Prostate gland (tissue), 2 donors: ENCODE results near the gene LRBA. TPM values are rescaled to one million over a fixed set of nuclear protein-coding genes. Genes with fewer than 3 reads are reported as not detected.

ENCODE experiments used
- DNase-seq: peaks from one replicate; pipeline ENCODE4 v3.0.0-alpha.2; 2019; ENCODE audit warnings: low spot score
- H3K27ac ChIP-seq, 2 donors: fragments of 200-600 bp; sonication (generic); 2 replicates each; pipeline ENCODE4 v1.5.1; 2017 to 2019
- H3K27me3 ChIP-seq: fragments of 200-600 bp; sonication (generic); replicated peaks from 2 replicates; pipeline ENCODE4 v1.5.1; 2019; ENCODE audit not compliant: insufficient read depth
- H3K36me3 ChIP-seq, 2 donors: fragments of 200-600 bp; sonication (generic); 1 replicate in 1 of 2; 2 replicates in 1 of 2; pipeline versions ENCODE4 v1.5.1 to v1.8.1; 2017 to 2019
- H3K4me1 ChIP-seq: fragments of 200-600 bp; sonication (generic); replicated peaks from 2 replicates; pipeline ENCODE4 v1.5.1; 2019
- H3K4me3 ChIP-seq, 2 donors: fragments of 200-600 bp; sonication (generic); 2 replicates each; pipeline ENCODE4 v1.5.1; 2017 to 2019
- H3K9me3 ChIP-seq: fragments of 200-600 bp; sonication (generic); 2 replicates; pipeline ENCODE4 v1.5.1; 2017
- POLR2A ChIP-seq: fragments of 450-650 bp; IDR thresholded peaks from one replicate; pipeline ENCODE4 v1.6.1; 2016; ENCODE audit warnings: antibody characterized with exemption, mild to moderate bottlenecking
- POLR2AphosphoS5 ChIP-seq: sonication (generic); formaldehyde crosslinking; IDR thresholded peaks from one replicate; pipeline ENCODE4 v1.6.1; 2017; ENCODE audit warnings: antibody characterized with exemption
- WGBS: methylation state at CpG from one replicate; pipeline ENCODE4 v1.1.5; 2018; 5-methylcytosine and 5-hydroxymethylcytosine counted together
- intact Hi-C: fragments of 100-400 bp; cut with DNase I; formaldehyde crosslinking; loops from one replicate; pipeline ENCODE4 v1.14.2; 2022
- total RNA-seq, 2 donors: library from RNA; depleted of rRNA; stranded (reverse); fragments of >200 nt; gene quantifications; one replicate each; pipeline ENCODE4 v1.1.0, GENCODE V29; 2016
- TF ChIP-seq, protein P1 (sequence below), 4 experiments: fragments of 200-600 bp in 2 of 4; fragments of 450-650 bp in 2 of 4; sonication (generic) in 2 of 4; IDR thresholded peaks; 1 replicate in 3 of 4; 2 replicates in 1 of 4; pipeline ENCODE4 v1.5.1; 2016 to 2019; ENCODE audit warnings: antibody characterized with exemption in 4 of 4, mild to moderate bottlenecking in 2 of 4, moderate library complexity in 2 of 4

LRBA gene
- total RNA-seq, 2 donors from 2014 or later: 69.8 to 79.8 TPM

DNA sequence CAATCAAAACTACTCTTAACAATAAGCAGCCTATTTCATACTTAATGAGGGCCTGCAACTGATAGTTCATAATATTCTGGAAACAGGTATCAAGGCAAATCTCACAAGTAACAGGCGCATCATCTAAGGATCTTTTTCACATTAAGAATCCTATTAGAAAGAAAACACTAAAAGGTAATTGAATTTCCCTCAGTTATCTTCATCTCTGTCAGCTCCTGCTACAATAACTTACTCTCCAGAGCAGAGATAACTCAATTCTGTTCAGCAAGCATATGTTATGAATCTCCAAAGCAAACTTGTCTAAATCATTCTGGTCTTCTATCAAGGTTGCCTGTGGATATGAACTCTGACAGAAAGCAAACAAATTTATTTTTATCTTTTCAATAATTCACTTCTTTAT, 307.1 kb downstream of the LRBA start:
- no peaks in the 10 kb centered on the region for H3K9me3 ChIP-seq

DNA sequence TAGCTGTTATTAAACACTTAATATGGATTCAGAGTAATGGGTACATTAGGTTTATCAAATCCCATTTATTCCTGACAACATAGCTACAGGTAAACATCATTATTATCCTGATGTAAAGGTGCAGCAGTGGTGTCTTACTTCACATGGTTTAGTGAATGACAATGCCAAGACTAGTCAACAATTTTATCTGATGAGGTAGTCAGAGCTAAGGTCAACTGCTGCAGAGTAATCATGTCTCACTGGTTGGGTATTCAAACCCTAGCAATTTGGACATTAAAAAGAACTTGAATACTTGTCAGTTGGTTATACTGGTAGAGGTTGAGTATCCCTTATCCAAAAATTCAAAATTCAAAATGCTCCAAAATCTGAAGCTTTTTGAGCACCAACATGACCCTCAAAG, 315.5 kb downstream of the LRBA start:
- H3K27me3 ChIP-seq: no peaks in the 10 kb centered on the region
- H3K9me3 ChIP-seq: no peaks in the 10 kb centered on the region
- DNase-seq: no peak
- H3K4me1 ChIP-seq: no peaks in the 10 kb centered on the region
- H3K27ac ChIP-seq: no peak overlapping the region
- no peak overlapping the region for H3K4me3 ChIP-seq
- TF ChIP-seq POLR2AphosphoS5 (no peak), POLR2A (no peak)
- TF ChIP-seq, protein P1, sequence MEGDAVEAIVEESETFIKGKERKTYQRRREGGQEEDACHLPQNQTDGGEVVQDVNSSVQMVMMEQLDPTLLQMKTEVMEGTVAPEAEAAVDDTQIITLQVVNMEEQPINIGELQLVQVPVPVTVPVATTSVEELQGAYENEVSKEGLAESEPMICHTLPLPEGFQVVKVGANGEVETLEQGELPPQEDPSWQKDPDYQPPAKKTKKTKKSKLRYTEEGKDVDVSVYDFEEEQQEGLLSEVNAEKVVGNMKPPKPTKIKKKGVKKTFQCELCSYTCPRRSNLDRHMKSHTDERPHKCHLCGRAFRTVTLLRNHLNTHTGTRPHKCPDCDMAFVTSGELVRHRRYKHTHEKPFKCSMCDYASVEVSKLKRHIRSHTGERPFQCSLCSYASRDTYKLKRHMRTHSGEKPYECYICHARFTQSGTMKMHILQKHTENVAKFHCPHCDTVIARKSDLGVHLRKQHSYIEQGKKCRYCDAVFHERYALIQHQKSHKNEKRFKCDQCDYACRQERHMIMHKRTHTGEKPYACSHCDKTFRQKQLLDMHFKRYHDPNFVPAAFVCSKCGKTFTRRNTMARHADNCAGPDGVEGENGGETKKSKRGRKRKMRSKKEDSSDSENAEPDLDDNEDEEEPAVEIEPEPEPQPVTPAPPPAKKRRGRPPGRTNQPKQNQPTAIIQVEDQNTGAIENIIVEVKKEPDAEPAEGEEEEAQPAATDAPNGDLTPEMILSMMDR (IDR thresholded peaks at IDR 0.05): no peak
- H3K36me3 ChIP-seq: no peaks in the 10 kb centered on the region
- intact Hi-C loops: no loop called here

More for the DNA sequence above, 307.1 kb downstream of the LRBA start:
- no peak for DNase-seq
- Histone ChIP-seq H3K4me3 (no peak overlapping the region), H3K4me1 (no peaks in the 10 kb centered on the region), H3K27ac (no peak overlapping the region), H3K27me3 (no peaks in the 10 kb centered on the region), H3K36me3 (no peaks in the 10 kb centered on the region)
- 97% methylated on average over 1 of the region's 1 CpG for WGBS
- TF ChIP-seq POLR2AphosphoS5 (no peak), POLR2A (no peak)
- TF ChIP-seq, protein P1 (IDR thresholded peaks at IDR 0.05): no peak
- intact Hi-C loops: no loop called here

DNA sequence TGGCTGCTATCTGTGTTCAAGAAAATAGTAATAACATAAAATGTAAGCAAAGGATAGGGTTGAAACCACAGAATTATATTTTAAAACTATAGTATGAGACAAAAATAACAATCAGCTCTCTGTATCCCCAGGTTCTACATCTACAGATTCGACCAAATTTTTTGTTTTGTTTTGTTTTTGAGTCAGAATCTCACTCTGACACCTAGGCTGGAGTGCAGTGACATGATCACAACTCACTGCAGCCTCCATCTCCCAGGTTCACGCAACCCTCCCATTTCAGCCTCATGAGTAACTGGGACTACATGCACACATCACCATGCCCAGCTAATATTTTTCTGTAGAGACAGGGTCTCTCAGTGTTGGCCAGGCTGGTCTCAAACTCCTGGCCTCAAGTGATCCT, 319.9 kb downstream of the LRBA start:
- no peaks in the 10 kb centered on the region for H3K9me3 ChIP-seq
- H3K4me3 ChIP-seq: no peak overlapping the region
- intact Hi-C loops: no loop called here
- no peaks in the 10 kb centered on the region for H3K36me3 ChIP-seq
- 78% methylated on average over 2 of the region's 2 CpGs for WGBS
- no peak for DNase-seq
- no peak overlapping the region for H3K27ac ChIP-seq
- TF ChIP-seq, protein P1 (IDR thresholded peaks at IDR 0.05): no peak
- no peak for TF ChIP-seq POLR2A
- no peak for TF ChIP-seq POLR2AphosphoS5
- H3K4me1 ChIP-seq: no peaks in the 10 kb centered on the region
- H3K27me3 ChIP-seq: no peaks in the 10 kb centered on the region

DNA sequence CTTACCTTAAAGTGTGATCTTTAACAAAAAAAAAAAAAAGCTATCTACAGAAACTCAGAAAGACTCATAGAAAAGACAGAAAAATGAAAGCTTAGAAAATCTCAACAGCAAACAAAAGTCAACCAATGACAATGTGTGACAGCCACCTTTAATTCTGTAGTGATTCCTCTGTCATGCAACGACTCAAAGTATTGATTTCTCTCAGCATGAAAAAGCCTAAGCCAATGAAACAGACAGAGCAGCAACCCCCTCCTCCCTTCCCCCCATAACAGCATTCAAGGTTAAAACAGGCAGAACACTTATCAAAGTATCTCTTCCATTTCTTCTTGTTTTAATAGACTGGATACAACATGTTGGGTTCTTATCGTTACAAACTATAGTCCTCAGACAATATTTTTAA, 320.6 kb downstream of the LRBA start:
- intact Hi-C loops: no loop called here
- H3K9me3 ChIP-seq: no peaks in the 10 kb centered on the region
- no peaks in the 10 kb centered on the region for H3K27me3 ChIP-seq
- no peaks in the 10 kb centered on the region for H3K36me3 ChIP-seq
- no peak overlapping the region for H3K27ac ChIP-seq
- WGBS: 65% methylated on average over 2 of the region's 2 CpGs
- no peak overlapping the region for H3K4me3 ChIP-seq
- no peak for DNase-seq
- no peaks in the 10 kb centered on the region for H3K4me1 ChIP-seq
- TF ChIP-seq, protein P1 (IDR thresholded peaks at IDR 0.05): no peak
- TF ChIP-seq POLR2AphosphoS5 (no peak), POLR2A (no peak)

DNA sequence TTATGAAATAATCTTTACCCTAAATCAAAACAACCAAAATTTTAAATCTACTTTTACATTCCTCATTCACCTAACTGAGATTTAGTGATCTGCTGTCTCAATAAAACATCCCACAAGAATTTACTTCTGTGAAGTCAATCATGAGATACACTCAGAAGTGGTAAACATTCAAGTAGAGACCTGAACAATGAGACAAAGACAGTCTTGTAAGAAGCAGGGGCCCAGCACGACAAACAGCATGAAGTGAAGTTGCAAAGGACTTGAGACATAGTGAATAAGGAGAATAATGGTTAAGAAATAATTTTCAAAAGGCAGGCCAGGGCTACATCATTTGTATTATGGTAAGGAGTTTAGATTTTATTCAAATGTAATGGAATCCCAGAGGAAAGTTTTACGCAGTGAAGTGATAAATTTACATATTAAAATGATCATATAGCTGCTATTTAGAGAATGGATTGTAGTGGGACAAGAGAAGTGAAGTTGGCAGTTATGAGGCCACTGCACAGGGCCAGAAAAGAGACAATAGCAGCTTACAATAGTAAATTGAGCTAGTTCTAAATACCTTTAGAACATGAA, 331.2 kb downstream of the LRBA start:
- Histone ChIP-seq H3K36me3 (no peaks in the 10 kb centered on the region), H3K27ac (no peak overlapping the region), H3K4me3 (no peak overlapping the region), H3K27me3 (no peaks in the 10 kb centered on the region), H3K4me1 (no peaks in the 10 kb centered on the region), H3K9me3 (no peaks in the 10 kb centered on the region)
- no peak for DNase-seq
- intact Hi-C loops: no loop called here
- TF ChIP-seq POLR2AphosphoS5 (no peak), POLR2A (no peak)
- TF ChIP-seq, protein P1 (IDR thresholded peaks at IDR 0.05): no peak
- WGBS: 57% methylated on average over 2 of the region's 2 CpGs
